Heart left ventricle (tissue), 16 donors: ENCODE measurements around the gene FARP1. TPM values are rescaled to one million over a fixed set of nuclear protein-coding genes. Genes with fewer than 3 reads are reported as not detected.

ENCODE experiments used
- ATAC-seq, 4 donors: fragments of 200-7000 bp; cut with Tn5 transposase; one replicate each; pipeline ENCODE4 v1.9.1; 2020 to 2022; ENCODE audit warnings: moderate library complexity in 4 of 4, mild to moderate bottlenecking in 3 of 4, moderate number of reproducible peaks in 1 of 4
- DNase-seq, 5 donors: peaks; one replicate each; pipeline ENCODE4 v3.0.0-alpha.2; 2020
- H3K27ac ChIP-seq, 12 donors: fragments of 200-600 bp; sonication (generic) in 4 of 12; one replicate each; pipeline versions ENCODE4 v1.5.0 to v1.8.0; 2016 to 2022; ENCODE audit warnings: mild to moderate bottlenecking in 2 of 12
- H3K27me3 ChIP-seq, 9 donors: fragments of 200-600 bp; sonication (generic) in 2 of 9; one replicate each; pipeline versions ENCODE4 v1.5.1 to v1.8.0; 2016 to 2022; ENCODE audit warnings: mild to moderate bottlenecking in 3 of 9
- H3K36me3 ChIP-seq, 9 donors: fragments of 200-600 bp; sonication (generic) in 2 of 9; one replicate each; pipeline versions ENCODE4 v1.5.0 to v1.8.0; 2018 to 2022; ENCODE audit warnings: mild to moderate bottlenecking in 2 of 9
- H3K4me1 ChIP-seq, 12 donors: fragments of 200-600 bp; sonication (generic) in 4 of 12; one replicate each; pipeline versions ENCODE4 v1.5.0 to v1.8.0; 2016 to 2022; ENCODE audit warnings: mild to moderate bottlenecking in 3 of 12
- H3K4me3 ChIP-seq, 12 donors: fragments of 200-600 bp; sonication (generic) in 4 of 12; one replicate each; pipeline versions ENCODE4 v1.5.0 to v1.8.0; 2017 to 2022; ENCODE audit warnings: mild to moderate bottlenecking in 9 of 12, moderate library complexity in 4 of 12
- H3K9me3 ChIP-seq, 12 donors: fragments of 200-600 bp; sonication (generic) in 4 of 12; one replicate each; pipeline versions ENCODE4 v1.5.0 to v1.8.0; 2016 to 2022; ENCODE audit warnings: mild to moderate bottlenecking in 1 of 12
- CTCF ChIP-seq, 12 donors: fragments of 200-600 bp; sonication (generic) in 4 of 12; IDR thresholded peaks; one replicate each; pipeline versions ENCODE4 v1.5.0 to v1.8.0; 2018 to 2022; ENCODE audit warnings: antibody characterized with exemption in 12 of 12, mild to moderate bottlenecking in 5 of 12
- POLR2A ChIP-seq, 2 donors: fragments of 450-650 bp; IDR thresholded peaks; one replicate each; pipeline ENCODE4 v1.6.1; 2017; ENCODE audit warnings: antibody characterized with exemption in 2 of 2, mild to moderate bottlenecking in 2 of 2, moderate library complexity in 2 of 2
- WGBS, 4 donors: extraction: QIAGEN DNeasy Blood & Tissue Kit in 2 of 4; methylation state at CpG; one replicate each; pipeline versions ENCODE4 v1.1.5 to v1.1.7; 2013 to 2018; 5-methylcytosine and 5-hydroxymethylcytosine counted together
- intact Hi-C, 10 donors: fragments of 100-400 bp; cut with DNase I; formaldehyde crosslinking; loops; one replicate each; pipeline versions ENCODE4 v1.11.1 to v1.14.2; 2022
- polyA plus RNA-seq, 2 donors: library from polyadenylated mRNA; stranded (reverse); fragments of 200-250 nt; gene quantifications; one replicate each; pipeline ENCODE4 v1.2.3, GENCODE V29; 2013
- total RNA-seq, 9 donors: library from RNA; depleted of rRNA in 2 of 9; stranded (reverse); fragments of >200 nt in 2 of 9; fragmentation: NEBNext Ultra II Directional in 3 of 9; extraction: Animal tissue kit (Norgen Biotek cat#: 25700) in 3 of 9; gene quantifications; one replicate each; pipeline versions ENCODE4 v1.1.0 to v1.2.4, GENCODE V29; 2016 to 2023
- donor health status: ischemic (EF 13 %, LVEDD 7.1; RV severe dilation, severe dysfunction).
- donor health status: healthy with polysubstance abuse.
- donor health status: DM: no; HTN: yes; CAD: no.
- donor health status: DM: no; HTN: no; CAD: no.
- donor health status: ischemic (EF 25% LVEDD 6.9; RV normal size, moderate dysfunction).
- donor health status: ischemic (EF 25% LVEDD 5.7; RV mildly dilated, moderate dysfunction).
- donor health status: healthy.
- donor health status: DM: yes; HTN: yes; CAD: no.
- donor health status: ischemic (EF 35%, LVEDD 5.7; RV mildly dilated, moderate dysfunction).
- donor health status: nonischemic (EF 11% LVEDD 7.7; RV severe dilation, severe dysfunction).
- donor health status: DM: yes; HTN: yes; CAD: no.
- donor health status: PGD.
- donor health status: ischemic (EF 29% LVEDD 5.4; RV normal size, mild dysfunction).
- donor health status: nonischemic (EF 23%, LVEDD 6.1; RV moderate dilation, normal function).

The FARP1 gene
- total and polyA plus RNA-seq, 11 donors: 7.7 to 51.8 (median 22.3) TPM

- TF ChIP-seq POLR2A (IDR thresholded peaks at IDR 0.05): no peak
- TF ChIP-seq CTCF (IDR thresholded peaks at IDR 0.05): no peak
- Histone ChIP-seq H3K4me1 (peaks cover 4 to 57% (median 41%) of the 10 kb centered on the region in 12 donors), H3K4me3 (no peak overlapping the region), H3K9me3 (no peaks in the 10 kb centered on the region), H3K27me3 (no peaks in the 10 kb centered on the region), H3K27ac (peak overlapping the region in 1 of 12 donors; percentile 84), H3K36me3 (peaks cover 0 to 67% (median 29%) of the 10 kb centered on the region in 9 donors)
- ATAC-seq (no peak), DNase-seq (no peak)
- 94 to 96% (median 94%) methylated on average over 16 of the region's 16 CpGs for WGBS, 4 donors
- intact Hi-C loops: loop anchor here (2.0 to 10.0 kb wide), 11 partner anchors 33 to 594 kb away; partner anchors contain the start of gene STK24 (in 2 of the 10)
These were observed 306.4 kb downstream of the FARP1 start for GRCh38 chr13:98449273-98449672.

- intact Hi-C loops: loop anchor here in 2 of 10 donors (5.0 kb wide), 1 partner anchor 127 kb away; the partner anchor contains the start of gene STK24 (in 2 of the 2)
- WGBS, 4 donors: 50 to 67% (median 60%) methylated on average over 1 of the region's 1 CpG
- Histone ChIP-seq H3K4me1 (peaks cover 7 to 65% (median 47%) of the 10 kb centered on the region in 12 donors), H3K9me3 (no peaks in the 10 kb centered on the region), H3K36me3 (peaks cover 0 to 73% (median 29%) of the 10 kb centered on the region in 9 donors), H3K4me3 (no peak overlapping the region), H3K27ac (peak overlapping the region in 6 of 12 donors; percentile 14 to 84 (median 54)), H3K27me3 (no peaks in the 10 kb centered on the region)
- no peak for TF ChIP-seq POLR2A (IDR thresholded peaks at IDR 0.05)
- TF ChIP-seq CTCF (IDR thresholded peaks at IDR 0.05): no peak
- ATAC-seq: no peak
- no peak for DNase-seq
These were observed 307.1 kb downstream of the FARP1 start for GRCh38 chr13:98450026-98450425.

DNA sequence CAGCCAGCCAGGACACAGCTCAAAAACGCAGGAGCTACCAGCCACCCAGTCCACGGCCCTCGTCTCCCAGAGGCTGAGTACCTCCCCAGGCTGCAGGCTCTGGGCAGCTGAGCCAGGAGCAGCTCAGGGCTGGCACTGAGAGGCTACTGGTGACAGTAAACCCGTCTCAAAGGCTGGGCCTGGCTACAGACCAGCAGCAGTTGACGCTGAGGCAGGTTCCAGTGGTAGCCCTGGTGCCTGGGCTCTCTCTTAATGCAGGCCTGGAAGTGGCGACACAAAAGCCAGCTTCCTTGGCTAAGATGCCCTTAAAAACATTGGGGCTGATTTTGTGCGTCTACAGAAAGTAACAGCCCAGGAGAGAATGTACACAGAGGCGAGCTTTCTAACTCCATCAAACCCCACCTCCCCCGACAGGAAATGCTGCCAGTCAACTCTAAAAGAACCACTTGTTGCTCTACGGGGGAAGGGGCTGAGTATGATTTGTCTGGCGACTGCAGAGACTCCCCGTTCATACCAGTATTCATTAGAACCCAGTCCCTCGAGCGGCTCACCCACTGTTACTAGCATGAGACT lies 307.7 kb downstream of the FARP1 start:
- peak; percentile 38 to 79 (median 78) for DNase-seq
- Histone ChIP-seq H3K9me3 (no peaks in the 10 kb centered on the region), H3K4me1 (peaks cover 7 to 65% (median 44%) of the 10 kb centered on the region in 12 donors), H3K27ac (peak overlapping the region in 9 of 12 donors; percentile 14 to 84 (median 51)), H3K4me3 (no peak overlapping the region), H3K36me3 (peaks cover 0 to 79% (median 29%) of the 10 kb centered on the region in 9 donors), H3K27me3 (no peaks in the 10 kb centered on the region)
- intact Hi-C loops: loop anchor here in 2 of 10 donors (5.0 kb wide), 1 partner anchor 127 kb away; the partner anchor contains the start of gene STK24 (in 2 of the 2)
- ATAC-seq: peak; percentile 52 to 79 (median 73)
- no peak for TF ChIP-seq POLR2A (IDR thresholded peaks at IDR 0.05)
- TF ChIP-seq CTCF (IDR thresholded peaks at IDR 0.05): no peak
- whole genome bisulfite sequencing, 4 donors: 54 to 67% (median 58%) methylated on average over 12 to 14 of the region's 14 CpGs

GRCh38 chr13:98451676-98452470 lies 309.0 kb downstream of the FARP1 start:
- no peaks in the 10 kb centered on the region for H3K27me3 ChIP-seq
- no peak for TF ChIP-seq POLR2A (IDR thresholded peaks at IDR 0.05)
- no peak for TF ChIP-seq CTCF (IDR thresholded peaks at IDR 0.05)
- intact Hi-C loops: loop anchor here in 2 of 10 donors (5.0 kb wide), 1 partner anchor 125 kb away; the partner anchor contains the start of gene STK24 (in 2 of the 2)
- no peaks in the 10 kb centered on the region for H3K9me3 ChIP-seq
- H3K27ac ChIP-seq: peak overlapping the region in 6 of 12 donors; percentile 26 to 84 (median 44)
- ATAC-seq: peak in 2 of 4 donors; percentile 28 to 67
- peaks cover 0 to 84% (median 37%) of the 10 kb centered on the region in 9 donors for H3K36me3 ChIP-seq
- no peak overlapping the region for H3K4me3 ChIP-seq
- H3K4me1 ChIP-seq: peaks cover 7 to 73% (median 42%) of the 10 kb centered on the region in 12 donors
- WGBS, 4 donors: 62 to 75% (median 73%) methylated on average over 21 to 23 of the region's 23 CpGs
- DNase-seq: peak in 3 of 5 donors; percentile 51 to 70 (median 58)
